Measurements from ENCODE around the gene GOLGA6L7. TPM values are rescaled to one million over a fixed set of nuclear protein-coding genes. Genes with fewer than 3 reads are reported as not detected.

The GOLGA6L7 gene
- total and polyA plus RNA-seq, 2 of the 8 experiments (the other 6 are each of a cell fraction or from before 2014, with no cell fraction given), result not detected

DNA sequence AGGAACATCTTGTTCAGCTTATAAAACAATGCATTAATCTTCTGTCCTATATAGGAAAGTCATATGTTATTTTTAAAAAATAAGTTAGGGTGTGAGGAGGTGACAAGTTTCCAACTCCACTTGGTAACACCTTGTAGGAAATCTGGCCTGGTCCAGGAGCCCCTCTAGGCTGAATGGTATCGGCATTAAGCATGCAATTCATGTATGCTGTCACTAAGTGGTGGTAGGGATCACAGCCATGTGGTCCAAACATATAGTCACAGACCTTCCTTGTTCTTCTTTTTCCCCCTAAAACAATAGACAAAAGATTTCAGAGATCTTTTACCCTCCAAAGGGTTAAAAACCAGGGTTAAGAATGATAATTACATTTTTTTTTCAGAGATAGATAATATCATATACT is 33.2 kb upstream of the GOLGA6L7 start:
- CTCF ChIA-PET (ENCODE audit: partially characterized antibody), result interaction anchor here (0.6 to 2.4 kb wide), 5 partner anchors 8 to 238 kb away, joined by 3 to 7 read pairs (median 3); no protein-coding TSS in a partner anchor
- Histone ChIP-seq H3K27me3 (replicated peaks in 1 of 4; ENCODE audit: control insufficient read depth in 3 of 4, extremely low read depth in 1 of 4, insufficient read depth in 3 of 4, low read length in 3 of 4) (peaks cover 6 to 21% (median 20%) of the 10 kb centered on the region in 4 experiments; a peak in 6 of 7 replicates), H3K23ac (ENCODE audit: insufficient read length) (no peak overlapping the region), H3K9ac (replicated peaks in 1 of 4; ENCODE audit: extremely low read depth in 1 of 4, low read depth in 3 of 4, low read length in 3 of 4) (no peak overlapping the region), H3K18ac (ENCODE audit: extremely low read depth, low read length) (no peak overlapping the region), H3K4me1 (replicated peaks in 1 of 4; ENCODE audit: control insufficient read depth in 3 of 4, insufficient read depth in 4 of 4, low read length in 3 of 4) (peaks cover 4 to 9% (median 7%) of the 10 kb centered on the region in 4 experiments; a peak in 6 of 7 replicates), H3K79me2 (ENCODE audit: control insufficient read depth in 1 of 2, insufficient read depth in 2 of 2, low read length in 2 of 2) (no peaks in the 10 kb centered on the region), H2BK12ac (ENCODE audit: low read depth, low read length) (no peak overlapping the region), H4K8ac (ENCODE audit: extremely low read depth, insufficient read depth, low read length) (no peak overlapping the region), H4K20me1 (replicated peaks in 1 of 2; ENCODE audit: control insufficient read depth in 1 of 2, insufficient read depth in 2 of 2, low read length in 2 of 2) (no peaks in the 10 kb centered on the region), H3K4me3 (ENCODE audit: extremely low read depth in 1 of 4, insufficient read depth in 2 of 4, low read depth in 3 of 4, low read length in 4 of 4) (no peak overlapping the region), H4K5ac (ENCODE audit: insufficient read length, low read depth, low read length) (no peak overlapping the region), H3K27ac (ENCODE audit: low read depth, low read length) (no peak overlapping the region), H3K36me3 (ENCODE audit: control insufficient read depth in 2 of 4, insufficient read depth in 4 of 4, low read length in 3 of 4) (no peaks in the 10 kb centered on the region), H3K56ac (replicated peaks; ENCODE audit: insufficient read length, low read depth, low read length) (no peak overlapping the region), H3K23me2 (ENCODE audit: low read depth, low read length) (peaks cover 1% of the 10 kb centered on the region; the same call in 1 of the 2 replicates), H2BK5ac (ENCODE audit: low read depth, low read length) (no peak overlapping the region), H4K91ac (replicated peaks; ENCODE audit: insufficient read length, low read length) (no peak overlapping the region), H2BK20ac (ENCODE audit: low read length) (no peak overlapping the region), H3K9me3 (ENCODE audit: insufficient read depth in 2 of 2, low read depth in 1 of 2, low read length in 1 of 2) (no peaks in the 10 kb centered on the region), H3K4ac (replicated peaks; ENCODE audit: insufficient read length, low read depth, low read length) (no peak overlapping the region), H2AK5ac (ENCODE audit: low read depth, low read length) (no peak overlapping the region), H3K4me2 (ENCODE audit: insufficient read depth in 1 of 2, low read depth in 2 of 2, low read length in 2 of 2) (no peak overlapping the region), H3K79me1 (ENCODE audit: low read depth, low read length) (no peaks in the 10 kb centered on the region), H2BK15ac (ENCODE audit: low read length) (no peak overlapping the region), H2BK120ac (replicated peaks; ENCODE audit: low read depth, low read length) (no peak overlapping the region), H3K14ac (ENCODE audit: insufficient read length) (no peak overlapping the region), H2AFZ (ENCODE audit: low read length) (no peak overlapping the region)
- DNase-seq (ENCODE audit: low read depth in 1 of 2, low spot score in 2 of 2) (no peak), FAIRE-seq (no peak)
- 86% methylated on average over 1 of the region's 1 CpG; no CpG with 5 or more reads in 1 of the 2 experiments for WGBS, 2 experiments (ENCODE audit: extremely low coverage in 1 of 2, insufficient coverage in 1 of 2, insufficient read length in 1 of 2, insufficient replicate concordance in 2 of 2, low coverage in 1 of 2, low lambda C conversion rate in 2 of 2, missing lambda C conversion rate in 1 of 2)
- POLR2A ChIA-PET (ENCODE audit: partially characterized antibody), result no interaction called here
- TF ChIP-seq CBX8 (IDR thresholded peaks at IDR 0.05; ENCODE audit: borderline replicate concordance, low read depth, low read length), result no peak
- TF ChIP-seq CEBPB (IDR thresholded peaks at IDR 0.05; ENCODE audit: low read depth, low read length), result no peak
- TF ChIP-seq PHF8 (conservative IDR thresholded peaks at IDR 0.05; ENCODE audit: low read depth, low read length), result no peak
- TF ChIP-seq TBP (IDR thresholded peaks at IDR 0.05; ENCODE audit: low read depth, low read length), result no peak
- no peak for TF ChIP-seq JUND (IDR thresholded peaks at IDR 0.05; ENCODE audit: low read length)
- no peak for TF ChIP-seq SIRT6 (IDR thresholded peaks at IDR 0.05; ENCODE audit: low read length)
